Glomerular visceral epithelial cell (primary cell): ENCODE results near the gene FGF21.
"Not testable (repeated sequence)": the region's sequence is repeated elsewhere in the genome, so short reads cannot be mapped to it uniquely, and the experiment has no call there.

Experiments used
- DNase-seq: peaks from one replicate; pipeline ENCODE4 v3.0.0-alpha.2; 2016; ENCODE audit errors: extremely low spot score

The FGF21 gene

DNA sequence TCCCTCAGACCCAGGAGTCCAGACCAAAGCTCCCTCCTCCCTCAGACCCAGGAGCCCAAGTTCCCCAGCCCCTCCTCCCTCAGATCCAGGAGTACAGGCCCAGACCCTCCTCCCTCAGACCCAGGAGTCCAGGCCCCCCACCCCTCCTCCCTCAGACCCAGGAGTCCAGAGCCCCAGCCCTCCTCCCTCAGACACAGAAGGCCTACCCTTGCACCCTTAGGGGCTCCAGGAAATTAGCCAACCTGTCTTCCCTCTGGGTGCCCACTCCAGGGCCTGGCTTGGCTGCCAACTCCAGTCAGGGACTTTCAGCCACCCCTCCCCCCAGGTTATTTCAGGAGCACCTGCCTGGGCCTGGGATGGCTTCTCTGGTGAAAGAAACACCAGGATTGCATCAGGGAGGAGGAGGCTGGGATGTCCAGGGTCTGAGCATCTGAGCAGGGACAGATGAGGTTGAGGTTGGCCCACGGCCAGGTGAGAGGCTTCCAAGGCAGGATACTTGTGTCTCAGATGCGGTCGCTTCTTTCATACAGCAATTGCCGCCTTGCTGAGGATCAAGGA is at the start of gene FGF21:
Gene FGF21, plus strand, starts transcription at position 441 of the 558 bp plus-strand sequence. CDS start 713 bp downstream, outside the sequence.
- DNase-seq: no peak

- no peak for DNase-seq
Measured at GRCh38 chr19:48708471-48708870, 46.9 kb upstream of the FGF21 start.

GRCh38 chr19:48711106-48711662 is 44.1 kb upstream of the FGF21 start:
- no peak for DNase-seq

GRCh38 chr19:48713041-48713863 is 42.1 kb upstream of the FGF21 start:
- DNase-seq: peak; percentile 36

DNA sequence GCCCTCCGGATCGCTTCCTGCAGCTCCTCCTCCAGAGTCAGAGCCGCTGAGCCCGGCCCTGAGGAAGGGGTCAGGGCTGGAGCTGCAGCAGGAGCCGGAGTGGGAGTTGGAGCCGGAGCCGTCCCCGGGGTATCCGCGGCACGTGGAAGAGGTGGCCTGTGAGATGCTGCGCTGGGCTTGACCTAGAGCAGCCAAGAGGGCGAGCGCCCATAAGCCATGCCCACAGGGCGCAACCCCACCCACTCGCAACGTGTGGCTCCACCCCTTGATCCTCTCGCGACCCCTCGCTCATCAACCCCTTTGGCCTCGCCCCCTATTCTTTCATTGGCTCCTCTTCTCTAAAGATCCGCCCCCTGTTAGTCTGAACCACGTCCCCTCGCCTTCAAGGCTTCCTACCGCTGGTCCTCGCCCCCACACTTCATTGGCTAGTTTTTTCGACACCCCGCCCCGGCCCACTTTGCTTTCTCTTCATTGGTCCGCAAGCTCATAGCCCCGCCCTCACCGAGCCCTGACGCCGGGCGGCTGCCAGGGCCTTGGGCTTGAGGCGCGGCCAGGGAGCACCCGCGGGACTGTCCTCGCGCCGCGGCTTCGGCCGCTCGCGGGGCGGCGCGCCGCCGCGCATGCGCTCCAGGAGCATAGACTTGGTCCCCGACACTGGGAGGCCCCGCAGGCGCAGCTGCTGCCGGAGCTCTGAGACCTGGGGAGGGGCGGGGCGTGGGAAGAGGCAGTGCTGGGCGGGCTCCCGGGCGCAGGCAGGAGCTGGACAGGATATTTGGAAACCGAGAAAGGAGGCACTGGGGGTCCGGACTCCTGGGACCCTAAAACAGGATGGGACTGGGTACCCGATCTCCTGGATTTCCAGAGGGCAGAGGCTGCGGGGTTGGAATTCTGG is 41.2 kb upstream of the FGF21 start:
- peak; percentile 100 for DNase-seq

DNA sequence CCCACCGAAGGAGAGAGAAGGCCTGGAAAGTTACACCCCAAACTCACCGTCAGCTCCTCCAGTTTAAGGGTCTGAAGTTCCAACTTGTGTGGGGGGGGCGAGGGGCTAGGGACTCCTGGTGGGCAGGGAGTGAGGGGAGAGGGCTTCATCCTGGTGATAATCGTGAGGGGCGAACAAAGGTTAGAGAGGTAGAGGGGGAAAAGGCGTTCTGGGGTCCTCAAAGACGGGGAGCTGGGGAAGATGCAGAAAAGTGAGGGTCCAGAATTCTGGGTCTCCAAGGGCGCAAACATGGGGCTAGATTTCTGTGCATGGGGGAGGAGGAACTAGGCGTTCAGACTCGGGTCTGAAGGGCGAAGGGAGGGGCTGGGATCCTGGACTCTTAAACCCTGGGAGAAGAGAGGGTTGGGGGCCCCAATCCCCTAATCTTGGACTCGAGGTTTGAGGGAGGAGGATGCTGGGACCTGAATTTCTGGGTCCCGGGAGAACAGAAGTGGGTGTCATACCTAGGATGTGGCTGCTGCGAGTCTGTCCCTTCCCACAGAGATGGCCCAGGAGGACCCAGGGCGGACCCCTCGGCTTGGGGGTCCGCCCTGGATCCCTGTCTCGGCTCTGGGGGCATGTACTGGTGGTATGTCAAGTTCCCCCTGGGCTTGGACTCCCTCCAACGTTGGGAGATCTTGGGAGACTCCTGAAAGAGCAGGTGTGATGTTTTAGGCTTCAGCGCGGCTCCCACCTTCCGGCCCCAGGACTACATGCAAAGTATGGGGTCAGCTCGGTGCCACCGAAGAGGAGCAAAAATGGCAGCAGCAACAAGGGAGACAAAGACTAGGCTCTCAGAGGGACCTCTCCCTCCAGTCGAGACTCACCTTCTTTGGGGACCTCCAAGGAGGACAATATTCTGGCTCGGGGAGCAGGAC is 40.3 kb upstream of the FGF21 start:
- no peak for DNase-seq

GRCh38 chr19:48715681-48716171 is 39.6 kb upstream of the FGF21 start:
- DNase-seq: no peak

DNA sequence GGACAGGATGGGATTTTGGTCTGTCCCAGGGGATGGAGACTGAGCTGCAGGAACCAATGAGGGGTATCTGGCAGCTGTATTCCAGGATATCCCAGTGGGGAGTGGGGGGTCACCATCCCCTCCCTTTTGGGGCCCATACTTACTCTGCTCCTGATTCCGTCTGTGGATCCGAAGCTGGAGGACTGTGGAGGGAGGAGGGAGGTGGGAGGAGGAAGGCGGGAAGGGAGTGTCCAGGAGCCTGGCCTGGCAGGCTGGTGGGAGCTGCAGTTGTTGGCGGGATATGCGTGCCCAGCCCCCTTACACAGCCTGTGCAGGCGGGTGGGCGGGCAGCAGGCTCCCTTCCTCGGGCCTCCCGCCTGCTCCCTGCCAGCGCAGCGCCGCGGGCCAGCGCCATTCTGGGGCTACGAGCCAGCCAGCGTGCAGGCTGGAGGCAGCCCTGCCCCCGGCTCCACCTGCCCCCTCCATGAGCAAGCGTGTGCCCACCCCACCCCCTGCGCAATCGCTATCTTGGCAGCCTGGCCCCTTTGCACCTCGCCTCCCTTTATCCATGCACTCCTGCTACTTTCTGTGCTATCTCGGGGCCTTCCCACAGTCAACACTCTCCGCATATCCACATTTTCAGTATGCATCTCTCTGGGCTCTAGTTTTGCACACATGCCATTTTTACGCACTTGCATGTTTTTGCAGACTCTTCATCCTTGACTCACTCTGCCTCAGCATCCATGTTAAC is 38.6 kb upstream of the FGF21 start:
- DNase-seq: no peak

DNA sequence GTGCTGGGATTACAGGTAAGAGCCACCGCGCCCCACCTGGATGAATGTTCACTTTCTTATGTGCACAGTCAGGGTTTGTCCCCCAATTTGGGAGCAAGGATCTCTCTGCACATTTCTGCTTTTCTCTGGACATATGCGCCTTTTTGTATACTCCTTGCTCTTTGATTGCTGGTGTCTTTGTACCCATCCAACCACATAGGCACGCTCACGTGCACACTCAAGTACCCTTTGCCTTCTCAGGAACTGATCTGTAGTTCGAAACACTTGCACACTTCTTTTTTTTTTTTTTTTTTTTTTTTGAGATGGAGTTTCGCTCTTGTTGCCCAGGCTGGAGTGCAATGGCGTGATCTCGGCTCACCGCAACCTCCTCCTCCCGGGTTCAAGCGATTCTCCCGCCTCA is 37.2 kb upstream of the FGF21 start:
- not testable (repeated sequence) for DNase-seq

GRCh38 chr19:48718711-48719231 is 36.6 kb upstream of the FGF21 start:
- no peak for DNase-seq

DNA sequence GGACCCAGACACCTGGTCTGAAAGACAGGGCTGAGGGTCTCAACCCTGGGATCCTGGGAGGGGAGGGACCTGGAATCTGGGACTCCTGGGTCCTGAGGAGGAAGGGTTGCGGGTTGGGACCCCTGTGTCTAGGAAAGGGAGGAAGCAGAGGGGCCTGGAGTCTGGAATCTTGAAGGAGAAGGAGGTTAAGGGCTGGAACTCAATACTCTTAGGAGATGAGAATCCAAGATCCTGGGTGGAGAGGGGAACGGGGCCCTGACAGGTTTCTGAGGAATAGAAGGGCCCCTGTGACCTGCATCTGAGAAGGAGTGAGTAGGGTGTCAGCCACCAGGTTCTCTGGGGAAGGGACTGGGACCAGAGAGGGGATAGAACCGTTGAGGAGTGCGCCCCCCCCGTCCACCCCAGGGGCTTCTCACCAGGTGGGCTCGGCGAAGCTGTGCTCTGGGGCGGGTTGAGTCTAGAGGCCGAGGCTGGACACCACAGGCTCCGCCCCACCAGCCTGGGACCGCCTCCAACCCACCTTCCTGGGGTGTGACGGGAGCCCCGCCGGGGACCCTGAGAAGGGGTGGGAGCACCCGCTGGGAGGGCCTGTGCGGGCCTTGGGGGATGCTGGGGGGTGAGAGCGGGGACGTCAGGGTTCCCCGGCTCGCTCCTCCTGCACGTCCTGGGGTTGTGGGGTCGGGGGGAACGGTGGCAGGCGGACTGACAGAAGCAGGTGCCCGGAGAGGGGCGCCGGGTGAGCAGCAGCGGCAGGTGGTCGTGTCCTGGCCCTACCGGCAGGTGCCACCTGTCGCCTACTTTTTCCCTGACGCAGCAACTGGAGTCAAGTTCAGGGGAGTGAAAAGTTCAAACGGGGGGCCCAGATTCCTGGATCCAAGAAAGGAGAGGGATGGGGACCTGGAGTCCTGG is 35.8 kb upstream of the FGF21 start, which contains the start of gene MAMSTR:
Gene MAMSTR, minus strand, starts transcription at position 463 of the 909 bp plus-strand sequence. CDS start 694 bp downstream, outside the sequence.
- no peak for DNase-seq

GRCh38 chr19:48720251-48720612 is 35.1 kb upstream of the FGF21 start:
- no peak for DNase-seq

DNA sequence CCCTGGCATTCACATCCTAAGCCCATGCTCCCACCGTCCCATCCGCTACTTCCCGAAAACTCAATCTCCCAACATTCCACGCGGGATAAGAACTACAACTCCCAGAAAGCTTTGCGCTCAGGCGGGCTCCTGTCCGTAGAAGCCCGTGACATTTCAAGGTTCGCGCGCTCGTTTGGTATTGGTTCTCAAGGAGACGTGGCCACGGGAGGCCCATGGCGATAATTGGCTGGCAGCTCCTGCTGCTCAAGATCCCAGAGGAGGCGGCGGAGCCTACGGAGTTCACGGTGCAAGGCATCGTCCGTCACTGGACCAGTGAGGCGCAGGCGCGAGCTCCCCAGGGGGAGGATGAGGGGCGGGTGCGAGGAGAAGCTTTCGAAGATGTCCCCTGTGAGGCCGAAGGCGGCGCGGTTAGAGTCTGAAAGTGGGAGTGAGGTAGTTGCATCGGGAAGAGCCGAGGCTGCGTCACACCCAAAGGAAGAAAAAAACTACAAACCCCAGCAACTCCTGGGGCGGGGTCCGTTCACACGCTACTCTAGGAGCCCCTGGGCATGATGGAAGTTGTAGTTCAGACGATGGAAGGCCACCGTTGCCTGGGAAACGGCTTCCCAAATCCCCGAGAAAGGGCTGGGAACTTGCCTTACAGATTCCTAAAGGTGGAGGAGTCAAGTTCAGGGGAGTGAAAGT is 34.6 kb upstream of the FGF21 start:
- DNase-seq: peak; percentile 98

- no peak for DNase-seq
Measured at GRCh38 chr19:48722196-48722708, 33.1 kb upstream of the FGF21 start.

- peak; percentile 76 for DNase-seq
Measured at GRCh38 chr19:48724796-48725753, 30.2 kb upstream of the FGF21 start.

- no peak for DNase-seq
Measured at GRCh38 chr19:48726556-48726955, 28.8 kb upstream of the FGF21 start.
